IMR-90 (cell line): ENCODE data around the gene LYPD8. TPM values are rescaled to one million over a fixed set of nuclear protein-coding genes. Genes with fewer than 3 reads are reported as not detected.

Experiments used
- ATAC-seq: fragments of 200-7000 bp; cut with Tn5 transposase; 2 replicates; pipeline ENCODE4 v1.9.1; 2020; ENCODE audit warnings: low read depth, mild to moderate bottlenecking, moderate library complexity
- BruUV-seq: library from RNA; stranded (reverse); fragments of 400-500 nt; replicated peaks from 2 replicates; lab custom pipeline; 2021; lab: Mats Ljungman, UMichigan
- CTCF ChIA-PET: fragments of 300-600 bp; formaldehyde crosslinking; extraction: SDS; loops from one replicate; lab custom pipeline; 2021; ENCODE audit warnings: antibody characterized with exemption; lab: Yijun Ruan, JAX
- POLR2A ChIA-PET: fragments of 300-600 bp; sonication (Branson Sonifier 250); formaldehyde crosslinking; loops from one replicate; lab custom pipeline; 2022; ENCODE audit warnings: antibody characterized with exemption; ENCODE audit not compliant: unreplicated experiment; lab: Charles Lee
- DNase-seq: peaks from one replicate; pipeline ENCODE4 v3.0.0; 2013
- H2AFZ ChIP-seq: replicated peaks from 2 replicates; pipeline ENCODE3; 2013; ENCODE audit warnings: low read length, mild to moderate bottlenecking; ENCODE audit not compliant: poor library complexity
- H2AK5ac ChIP-seq: 2 replicates; pipeline ENCODE4 v1.6.1; 2013; ENCODE audit warnings: low read depth, low read length, inconsistent platforms
- H2AK9ac ChIP-seq: replicated peaks from 2 replicates; pipeline ENCODE3; 2013; ENCODE audit warnings: mild to moderate bottlenecking, low read depth, low read length, moderate library complexity; ENCODE audit not compliant: poor library complexity
- H2BK120ac ChIP-seq: 2 replicates; pipeline ENCODE4 v1.6.1; 2013; ENCODE audit warnings: low read depth, low read length, inconsistent platforms
- H2BK15ac ChIP-seq: 3 replicates; pipeline ENCODE4 v1.6.1; 2013; ENCODE audit warnings: low read depth, low read length, inconsistent platforms
- H2BK20ac ChIP-seq: 2 replicates; pipeline ENCODE4 v1.6.1; 2013; ENCODE audit warnings: low read depth, mild to moderate bottlenecking, inconsistent platforms, low read length, moderate library complexity
- H2BK5ac ChIP-seq: 2 replicates; pipeline ENCODE4 v1.6.1; 2013; ENCODE audit warnings: mild to moderate bottlenecking, low read depth, low read length, inconsistent platforms; ENCODE audit not compliant: poor library complexity, severe bottlenecking
- H3K14ac ChIP-seq: replicated peaks from 2 replicates; pipeline ENCODE4 v1.6.1; 2013; ENCODE audit warnings: low read depth, low read length, inconsistent platforms
- H3K18ac ChIP-seq: 2 replicates; pipeline ENCODE4 v1.6.1; 2013; ENCODE audit warnings: low read depth, low read length, control low read depth
- H3K23ac ChIP-seq: 2 replicates; pipeline ENCODE4 v1.6.1; 2013; ENCODE audit warnings: low read depth, low read length, inconsistent platforms
- H3K27ac ChIP-seq: 2 replicates; pipeline ENCODE4 v1.5.1; 2013; ENCODE audit warnings: mild to moderate bottlenecking, control low read depth, low read length; ENCODE audit not compliant: insufficient read depth
- H3K27me3 ChIP-seq: 2 replicates; pipeline ENCODE4 v1.6.1; 2013; ENCODE audit warnings: low read length; ENCODE audit not compliant: control insufficient read depth, insufficient read depth
- H3K36me3 ChIP-seq: 2 replicates; pipeline ENCODE4 v1.6.1; 2013; ENCODE audit warnings: low read length, mixed read lengths; ENCODE audit not compliant: control insufficient read depth, insufficient read depth
- H3K4ac ChIP-seq: 2 replicates; pipeline ENCODE4 v1.6.1; 2013; ENCODE audit warnings: low read depth, low read length, inconsistent platforms
- H3K4me1 ChIP-seq: 2 replicates; pipeline ENCODE4 v1.6.1; 2013; ENCODE audit warnings: low read length, mixed read lengths; ENCODE audit not compliant: control insufficient read depth, insufficient read depth
- H3K4me2 ChIP-seq: 2 replicates; pipeline ENCODE4 v1.6.1; 2013; ENCODE audit warnings: low read depth, mild to moderate bottlenecking, control low read depth, low read length, moderate library complexity
- H3K4me3 ChIP-seq: 2 replicates; pipeline ENCODE4 v1.5.1; 2013; ENCODE audit warnings: low read depth, mild to moderate bottlenecking, control low read depth, low read length, moderate library complexity; ENCODE audit not compliant: insufficient read depth
- H3K56ac ChIP-seq: 2 replicates; pipeline ENCODE4 v1.6.1; 2013; ENCODE audit warnings: low read length, inconsistent platforms; ENCODE audit not compliant: insufficient read depth; ENCODE audit errors: extremely low read depth
- H3K79me1 ChIP-seq, 2 experiments: 2 replicates each; pipeline ENCODE4 v1.6.1; 2013; ENCODE audit warnings: low read length in 2 of 2, inconsistent platforms in 1 of 2, low read depth in 1 of 2
- H3K9ac ChIP-seq: 2 replicates; pipeline ENCODE4 v1.6.1; 2013; ENCODE audit warnings: low read depth, low read length, control low read depth
- H3K9me1 ChIP-seq: 2 replicates; pipeline ENCODE4 v1.6.1; 2013; ENCODE audit warnings: low read length, inconsistent platforms; ENCODE audit not compliant: insufficient read depth
- H3K9me3 ChIP-seq: 2 replicates; pipeline ENCODE4 v1.6.1; 2013; ENCODE audit warnings: low read length; ENCODE audit not compliant: control insufficient read depth, insufficient read depth
- H4K20me1 ChIP-seq: 2 replicates; pipeline ENCODE4 v1.6.1; 2013; ENCODE audit warnings: low read length, inconsistent platforms; ENCODE audit not compliant: insufficient read depth
- H4K5ac ChIP-seq: 2 replicates; pipeline ENCODE4 v1.6.1; 2013; ENCODE audit warnings: mild to moderate bottlenecking, low read depth, low read length, control low read depth
- H4K8ac ChIP-seq, 2 experiments: 2 replicates each; pipeline ENCODE4 v1.6.1; 2013; ENCODE audit warnings: low read depth in 2 of 2, low read length in 2 of 2, control low read depth in 1 of 2, inconsistent platforms in 1 of 2
- H4K91ac ChIP-seq: 2 replicates; pipeline ENCODE4 v1.6.1; 2013; ENCODE audit warnings: low read depth, low read length, inconsistent platforms; ENCODE audit not compliant: insufficient read depth
- BHLHE40 ChIP-seq: fragments of 150-350 bp; IDR thresholded peaks from 2 replicates; pipeline ENCODE4 v1.6.1; 2016; ENCODE audit warnings: mild to moderate bottlenecking, low read depth, low read length
- CEBPB ChIP-seq: IDR thresholded peaks from 2 replicates; pipeline ENCODE4 v1.6.1; 2012; ENCODE audit warnings: low read depth, low read length, improper control_type of control experiment
- FOS ChIP-seq: fragments of 150-350 bp; IDR thresholded peaks from 2 replicates; pipeline ENCODE4 v1.6.1; 2016; ENCODE audit warnings: low read depth, low read length
- MAFK ChIP-seq: IDR thresholded peaks from 2 replicates; pipeline ENCODE4 v1.6.1; 2012; ENCODE audit warnings: low read depth, low read length, improper control_type of control experiment
- MAZ ChIP-seq: IDR thresholded peaks from 2 replicates; pipeline ENCODE4 v1.6.1; 2012; ENCODE audit warnings: low read depth, mild to moderate bottlenecking, low read length, improper control_type of control experiment, moderate library complexity, borderline replicate concordance
- MXI1 ChIP-seq: IDR thresholded peaks from 2 replicates; pipeline ENCODE4 v1.6.1; 2012; ENCODE audit warnings: low read depth, mild to moderate bottlenecking, low read length, moderate library complexity, borderline replicate concordance
- NFE2L2 ChIP-seq: fragments of 150-350 bp; IDR thresholded peaks from 2 replicates; pipeline ENCODE4 v1.6.1; 2016; ENCODE audit warnings: low read depth, mild to moderate bottlenecking, low read length
- POLR2A ChIP-seq: IDR thresholded peaks from 2 replicates; pipeline ENCODE4 v1.6.1; 2012; ENCODE audit warnings: mild to moderate bottlenecking, low read depth, low read length
- RCOR1 ChIP-seq: IDR thresholded peaks from 2 replicates; pipeline ENCODE4 v1.6.1; 2012; ENCODE audit warnings: mild to moderate bottlenecking, low read length, improper control_type of control experiment; ENCODE audit not compliant: insufficient replicate concordance
- WGBS, 2 experiments: methylation state at CpG; one replicate each; pipeline versions ENCODE4 v1.1.5 to v1.1.7; 2013; ENCODE audit warnings: missing lambda C conversion rate in 2 of 2; ENCODE audit not compliant: insufficient read length in 1 of 2; ENCODE audit errors: extremely low coverage in 2 of 2; 5-methylcytosine and 5-hydroxymethylcytosine counted together
- dilution Hi-C: fragments of 300-500 bp; cut with HindIII; formaldehyde crosslinking; loops from one replicate; pipeline ENCODE4 v1.14.3; 2018; ENCODE audit warnings: low sequenced_read_pairs; ENCODE audit not compliant: unreplicated experiment
- in situ Hi-C: fragments of 300-500 bp; cut with MboI; formaldehyde crosslinking; loops from 3 replicates; pipeline ENCODE4 v1.14.3; 2019; ENCODE audit warnings: low sequenced_read_pairs, inconsistent platforms, mixed read lengths
- intact Hi-C: fragments of 100-400 bp; cut with micrococcal nuclease; formaldehyde crosslinking; loops from 2 replicates; pipeline ENCODE4 v1.10.0; 2022
- polyA plus RNA-seq, 3 experiments: library from polyadenylated mRNA; depleted of rRNA; stranded (reverse); fragments of >200 nt; gene quantifications; 2 replicates each; pipeline ENCODE4 v1.2.3, GENCODE V29; 2012; ENCODE audit warnings: low replicate concordance in 1 of 3
- total RNA-seq: library from RNA; depleted of rRNA; stranded (reverse); fragments of >200 nt; gene quantifications from 2 replicates; pipeline ENCODE4 v1.2.3, GENCODE V29; 2012
- TF ChIP-seq, protein P1 (sequence below): fragments of 150-350 bp; IDR thresholded peaks from 2 replicates; pipeline ENCODE4 v1.6.1; 2017; ENCODE audit warnings: mild to moderate bottlenecking, antibody characterized with exemption, low read length, low read depth
- TF ChIP-seq, protein P2 (sequence below): conservative IDR thresholded peaks from 2 replicates; pipeline ENCODE4 v1.5.1; 2012; ENCODE audit warnings: mild to moderate bottlenecking, low read depth, low read length, improper control_type of control experiment
- TF ChIP-seq, protein P3 (sequence below): fragments of 150-350 bp; IDR thresholded peaks from 2 replicates; pipeline ENCODE4 v1.6.1; 2016; ENCODE audit warnings: low read depth, mild to moderate bottlenecking, low read length, moderate library complexity, borderline replicate concordance

LYPD8 gene
- total and polyA plus RNA-seq, 2 of the 4 experiments (the other 2 are of a cell fraction) = not detected

DNA sequence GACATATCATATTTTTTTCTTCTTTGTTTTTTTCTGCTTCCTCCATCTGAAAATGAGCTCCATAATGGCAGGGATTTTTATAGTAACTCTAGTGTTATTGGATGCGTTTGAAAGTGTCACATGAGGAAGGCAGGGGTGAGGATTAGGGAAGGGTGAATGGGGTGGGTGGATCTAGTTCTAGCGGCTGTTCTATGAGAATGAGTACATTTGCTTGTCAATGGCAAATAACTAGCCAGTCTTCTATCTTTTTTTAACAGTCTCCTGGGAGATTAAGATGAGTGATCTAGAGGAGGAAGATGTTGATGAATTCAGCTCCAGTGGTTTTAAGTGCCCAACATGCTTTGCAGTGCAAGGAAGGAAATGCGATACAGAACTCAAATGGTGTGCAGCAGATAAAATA lies 58.8 kb downstream of the LYPD8 start:
- dilution Hi-C loops = no loop called here
- H3K4ac ChIP-seq = no peak overlapping the region

More for the DNA sequence above, 58.8 kb downstream of the LYPD8 start:
- H3K27ac ChIP-seq = no peak overlapping the region
- H3K79me1 ChIP-seq = no peaks in the 10 kb centered on the region
- ChIA-PET POLR2A (no interaction called here), CTCF (interaction anchor here (1.0 kb wide), 1 partner anchor 10 kb away, joined by 3 read pairs; no protein-coding TSS in a partner anchor)
- ATAC-seq (no peak), DNase-seq (no peak)
- intact Hi-C loops (no loop called here), in situ Hi-C loops (no loop called here)
- no peak overlapping the region for H3K4me3 ChIP-seq
- no peak overlapping the region for H2AK9ac ChIP-seq
- H2BK120ac ChIP-seq = no peak overlapping the region
- H4K5ac ChIP-seq = no peak overlapping the region
- peaks cover 22% of the 10 kb centered on the region for H3K9me3 ChIP-seq
- no peak overlapping the region for H2BK5ac ChIP-seq
- H2AK5ac ChIP-seq = no peak overlapping the region
- no peak for TF ChIP-seq CEBPB
- no peak for TF ChIP-seq FOS
- TF ChIP-seq, protein P1, sequence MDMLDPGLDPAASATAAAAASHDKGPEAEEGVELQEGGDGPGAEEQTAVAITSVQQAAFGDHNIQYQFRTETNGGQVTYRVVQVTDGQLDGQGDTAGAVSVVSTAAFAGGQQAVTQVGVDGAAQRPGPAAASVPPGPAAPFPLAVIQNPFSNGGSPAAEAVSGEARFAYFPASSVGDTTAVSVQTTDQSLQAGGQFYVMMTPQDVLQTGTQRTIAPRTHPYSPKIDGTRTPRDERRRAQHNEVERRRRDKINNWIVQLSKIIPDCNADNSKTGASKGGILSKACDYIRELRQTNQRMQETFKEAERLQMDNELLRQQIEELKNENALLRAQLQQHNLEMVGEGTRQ = no peak
- TF ChIP-seq, protein P2, sequence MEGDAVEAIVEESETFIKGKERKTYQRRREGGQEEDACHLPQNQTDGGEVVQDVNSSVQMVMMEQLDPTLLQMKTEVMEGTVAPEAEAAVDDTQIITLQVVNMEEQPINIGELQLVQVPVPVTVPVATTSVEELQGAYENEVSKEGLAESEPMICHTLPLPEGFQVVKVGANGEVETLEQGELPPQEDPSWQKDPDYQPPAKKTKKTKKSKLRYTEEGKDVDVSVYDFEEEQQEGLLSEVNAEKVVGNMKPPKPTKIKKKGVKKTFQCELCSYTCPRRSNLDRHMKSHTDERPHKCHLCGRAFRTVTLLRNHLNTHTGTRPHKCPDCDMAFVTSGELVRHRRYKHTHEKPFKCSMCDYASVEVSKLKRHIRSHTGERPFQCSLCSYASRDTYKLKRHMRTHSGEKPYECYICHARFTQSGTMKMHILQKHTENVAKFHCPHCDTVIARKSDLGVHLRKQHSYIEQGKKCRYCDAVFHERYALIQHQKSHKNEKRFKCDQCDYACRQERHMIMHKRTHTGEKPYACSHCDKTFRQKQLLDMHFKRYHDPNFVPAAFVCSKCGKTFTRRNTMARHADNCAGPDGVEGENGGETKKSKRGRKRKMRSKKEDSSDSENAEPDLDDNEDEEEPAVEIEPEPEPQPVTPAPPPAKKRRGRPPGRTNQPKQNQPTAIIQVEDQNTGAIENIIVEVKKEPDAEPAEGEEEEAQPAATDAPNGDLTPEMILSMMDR = no peak
- TF ChIP-seq MAFK = no peak
- no peak for TF ChIP-seq RCOR1
- TF ChIP-seq POLR2A = no peak
- TF ChIP-seq, protein P3, sequence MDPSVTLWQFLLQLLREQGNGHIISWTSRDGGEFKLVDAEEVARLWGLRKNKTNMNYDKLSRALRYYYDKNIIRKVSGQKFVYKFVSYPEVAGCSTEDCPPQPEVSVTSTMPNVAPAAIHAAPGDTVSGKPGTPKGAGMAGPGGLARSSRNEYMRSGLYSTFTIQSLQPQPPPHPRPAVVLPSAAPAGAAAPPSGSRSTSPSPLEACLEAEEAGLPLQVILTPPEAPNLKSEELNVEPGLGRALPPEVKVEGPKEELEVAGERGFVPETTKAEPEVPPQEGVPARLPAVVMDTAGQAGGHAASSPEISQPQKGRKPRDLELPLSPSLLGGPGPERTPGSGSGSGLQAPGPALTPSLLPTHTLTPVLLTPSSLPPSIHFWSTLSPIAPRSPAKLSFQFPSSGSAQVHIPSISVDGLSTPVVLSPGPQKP = no peak
- no peak for TF ChIP-seq BHLHE40
- no peak for TF ChIP-seq MAZ
- no peak for TF ChIP-seq MXI1
- no peak for TF ChIP-seq NFE2L2
- H3K9ac ChIP-seq = no peak overlapping the region
- H3K9me1 ChIP-seq = no peaks in the 10 kb centered on the region
- H4K20me1 ChIP-seq = no peaks in the 10 kb centered on the region
- no peaks in the 10 kb centered on the region for H3K36me3 ChIP-seq
- H3K4me1 ChIP-seq = no peaks in the 10 kb centered on the region
- H4K91ac ChIP-seq = no peak overlapping the region
- H2AFZ ChIP-seq = no peak overlapping the region
- H2BK20ac ChIP-seq = no peak overlapping the region
- H3K4me2 ChIP-seq = no peak overlapping the region
- no TSS peak for BruUV-seq
- no peak overlapping the region for H3K56ac ChIP-seq
- H2BK15ac ChIP-seq = no peak overlapping the region
- no peak overlapping the region for H3K23ac ChIP-seq
- 100% methylated on average over 1 of the region's 3 CpGs; no CpG with 5 or more reads in 1 of the 2 experiments for WGBS, 2 experiments
- no peaks in the 10 kb centered on the region for H3K27me3 ChIP-seq
- no peak overlapping the region for H3K18ac ChIP-seq
- H3K14ac ChIP-seq = no peak overlapping the region
- no peak overlapping the region for H4K8ac ChIP-seq
